Heart right ventricle (tissue), 16 donors: Measurements from ENCODE around the gene KCNN3. TPM values are rescaled to one million over a fixed set of nuclear protein-coding genes. Genes with fewer than 3 reads are reported as not detected.
A peak's percentile ranks its signal among the peaks of the same experiment; 100 is the strongest.

Source experiments
- ATAC-seq, 8 donors: fragments of 200-7000 bp; cut with Tn5 transposase; one replicate each; pipeline ENCODE4 v1.9.1; 2020; ENCODE audit warnings: mild to moderate bottlenecking in 8 of 8, moderate library complexity in 8 of 8, moderate number of reproducible peaks in 1 of 8
- DNase-seq, 2 donors: peaks; one replicate each; pipeline ENCODE4 v3.0.0-alpha.2; 2020
- H3K27ac ChIP-seq, 10 donors: fragments of 200-600 bp; sonication (generic) in 2 of 10; one replicate each; pipeline versions ENCODE4 v1.5.0 to v1.8.0; 2020 to 2022; ENCODE audit warnings: mild to moderate bottlenecking in 3 of 10
- H3K27me3 ChIP-seq, 7 donors: fragments of 200-600 bp; one replicate each; pipeline ENCODE4 v1.8.0; 2021 to 2022; ENCODE audit warnings: mild to moderate bottlenecking in 2 of 7
- H3K36me3 ChIP-seq, 9 donors: fragments of 200-600 bp; sonication (generic) in 1 of 9; one replicate each; pipeline versions ENCODE4 v1.5.0 to v1.8.0; 2020 to 2022; ENCODE audit warnings: mild to moderate bottlenecking in 2 of 9
- H3K4me1 ChIP-seq, 9 donors: fragments of 200-600 bp; sonication (generic) in 1 of 9; one replicate each; pipeline versions ENCODE4 v1.5.0 to v1.8.0; 2020 to 2022; ENCODE audit warnings: mild to moderate bottlenecking in 4 of 9
- H3K4me3 ChIP-seq, 10 donors: fragments of 200-600 bp; sonication (generic) in 2 of 10; one replicate each; pipeline versions ENCODE4 v1.5.0 to v1.8.0; 2020 to 2022; ENCODE audit warnings: mild to moderate bottlenecking in 7 of 10, moderate library complexity in 2 of 10
- H3K9me3 ChIP-seq, 11 donors: fragments of 200-600 bp in 10 of 11; sonication (generic) in 2 of 11; one replicate each; pipeline versions ENCODE4 v1.5.0 to v1.8.0; 2013 to 2022; ENCODE audit warnings: mild to moderate bottlenecking in 2 of 11, control low read depth in 1 of 11, moderate library complexity in 1 of 11
- WGBS, 2 donors: extraction: QIAGEN DNeasy Blood & Tissue Kit; methylation state at CpG; one replicate each; pipeline ENCODE4 v1.1.7; 2013; ENCODE audit warnings: inconsistent platforms in 1 of 2; 5-methylcytosine and 5-hydroxymethylcytosine counted together
- intact Hi-C, 10 donors: fragments of 100-400 bp; cut with DNase I; formaldehyde crosslinking; loops; one replicate each; pipeline versions ENCODE4 v1.11.1 to v1.14.2; 2022
- polyA plus RNA-seq, 2 donors: library from polyadenylated mRNA; stranded (reverse); fragments of 200-250 nt; gene quantifications; one replicate each; pipeline ENCODE4 v1.2.3, GENCODE V29; 2013
- total RNA-seq, 10 donors: library from RNA; stranded (reverse); fragmentation: NEBNext Ultra II Directional in 3 of 10; extraction: Animal tissue kit (Norgen Biotek cat#: 25700) in 3 of 10; gene quantifications; one replicate each; pipeline versions ENCODE4 v1.2.1 to v1.2.4, GENCODE V29; 2021 to 2023
- TF ChIP-seq, protein P1 (sequence below), 9 donors: fragments of 200-600 bp; sonication (generic) in 2 of 9; IDR thresholded peaks; one replicate each; pipeline versions ENCODE4 v1.5.0 to v1.8.0; 2021 to 2022; ENCODE audit warnings: antibody characterized with exemption in 9 of 9, mild to moderate bottlenecking in 5 of 9, moderate library complexity in 1 of 9
- donor health status: Arrhythmogenic right ventricular cardiomyopathy.
- donor health status: ischemic (EF 13 %, LVEDD 7.1; RV severe dilation, severe dysfunction).
- donor health status: healthy with polysubstance abuse.
- donor health status: DM: no; HTN: yes; CAD: no.
- donor health status: DM: no; HTN: no; CAD: no.
- donor health status: ischemic (EF 25% LVEDD 6.9; RV normal size, moderate dysfunction).
- donor health status: ischemic (EF 25% LVEDD 5.7; RV mildly dilated, moderate dysfunction).
- donor health status: healthy.
- donor health status: DM: yes; HTN: yes; CAD: no.
- donor health status: Ischemic cardiomyopathy.
- donor health status: ischemic (EF 35%, LVEDD 5.7; RV mildly dilated, moderate dysfunction).
- donor health status: nonischemic (EF 11% LVEDD 7.7; RV severe dilation, severe dysfunction).
- donor health status: DM: yes; HTN: yes; CAD: no.
- donor health status: PGD.
- donor health status: ischemic (EF 29% LVEDD 5.4; RV normal size, mild dysfunction).
- donor health status: nonischemic (EF 23%, LVEDD 6.1; RV moderate dilation, normal function).

KCNN3 gene
- total and polyA plus RNA-seq, 12 donors, result 0.17 to 5.9 (median 2.6) TPM

DNA sequence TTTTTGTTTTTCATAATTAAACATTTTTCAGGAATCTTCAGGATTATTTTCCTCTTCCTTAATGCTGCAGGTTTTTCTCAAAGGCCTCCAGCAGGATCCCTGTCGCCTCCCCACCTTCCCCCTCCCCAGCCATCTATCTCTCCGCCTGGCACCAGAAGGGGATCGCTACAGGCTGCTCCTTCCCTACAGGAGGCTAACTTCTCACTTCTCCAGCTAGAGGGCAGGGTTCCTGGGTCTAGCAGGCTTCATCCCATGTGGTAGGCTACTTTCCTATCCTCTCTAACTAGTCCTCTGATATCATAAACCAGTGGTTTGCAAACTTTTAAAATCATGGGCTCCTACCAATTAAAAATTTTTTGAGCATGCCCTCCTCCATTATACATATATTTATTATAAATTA is 104.1 kb downstream of the KCNN3 start:
- ATAC-seq, result peak in 2 of 8 donors; percentile 34 to 45
- no peak overlapping the region for H3K27ac ChIP-seq
- TF ChIP-seq, protein P1, sequence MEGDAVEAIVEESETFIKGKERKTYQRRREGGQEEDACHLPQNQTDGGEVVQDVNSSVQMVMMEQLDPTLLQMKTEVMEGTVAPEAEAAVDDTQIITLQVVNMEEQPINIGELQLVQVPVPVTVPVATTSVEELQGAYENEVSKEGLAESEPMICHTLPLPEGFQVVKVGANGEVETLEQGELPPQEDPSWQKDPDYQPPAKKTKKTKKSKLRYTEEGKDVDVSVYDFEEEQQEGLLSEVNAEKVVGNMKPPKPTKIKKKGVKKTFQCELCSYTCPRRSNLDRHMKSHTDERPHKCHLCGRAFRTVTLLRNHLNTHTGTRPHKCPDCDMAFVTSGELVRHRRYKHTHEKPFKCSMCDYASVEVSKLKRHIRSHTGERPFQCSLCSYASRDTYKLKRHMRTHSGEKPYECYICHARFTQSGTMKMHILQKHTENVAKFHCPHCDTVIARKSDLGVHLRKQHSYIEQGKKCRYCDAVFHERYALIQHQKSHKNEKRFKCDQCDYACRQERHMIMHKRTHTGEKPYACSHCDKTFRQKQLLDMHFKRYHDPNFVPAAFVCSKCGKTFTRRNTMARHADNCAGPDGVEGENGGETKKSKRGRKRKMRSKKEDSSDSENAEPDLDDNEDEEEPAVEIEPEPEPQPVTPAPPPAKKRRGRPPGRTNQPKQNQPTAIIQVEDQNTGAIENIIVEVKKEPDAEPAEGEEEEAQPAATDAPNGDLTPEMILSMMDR (IDR thresholded peaks at IDR 0.05), result peak in 7 of 9 donors; percentile 23 to 50 (median 37)

DNA sequence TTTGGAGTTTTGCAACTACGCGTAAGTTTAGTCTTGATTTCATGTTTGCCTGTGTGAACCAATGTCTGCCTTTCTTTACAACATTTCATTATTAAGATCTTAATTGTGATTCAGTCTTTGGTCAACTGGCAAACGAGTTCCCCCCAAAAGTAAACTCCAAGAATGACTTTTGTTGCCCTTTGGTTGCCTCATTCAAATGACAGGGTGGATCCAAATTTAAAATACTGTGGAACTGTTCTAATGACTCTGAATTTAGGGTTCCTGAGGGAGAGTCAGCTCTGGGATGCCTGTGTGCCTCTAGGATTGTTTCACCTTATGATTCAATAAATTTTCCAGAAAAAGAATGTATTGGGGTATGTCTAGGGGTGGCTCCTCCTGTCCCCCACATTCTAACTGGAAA is 105.3 kb downstream of the KCNN3 start:
- Histone ChIP-seq H3K4me3 (no peak overlapping the region), H3K27me3 (peaks cover 0 to 51% (median 3%) of the 10 kb centered on the region in 7 donors), H3K4me1 (peaks cover 4 to 37% (median 25%) of the 10 kb centered on the region in 9 donors), H3K36me3 (no peaks in the 10 kb centered on the region), H3K27ac (no peak overlapping the region), H3K9me3 (no peaks in the 10 kb centered on the region)
- no peak for ATAC-seq
- WGBS, 2 donors, result 85 to 93% methylated on average over 3 of the region's 3 CpGs
- TF ChIP-seq, protein P1 (IDR thresholded peaks at IDR 0.05), result no peak
- DNase-seq, result no peak
- intact Hi-C loops, result loop anchor here in 7 of 10 donors (5.0 to 10.0 kb wide), 6 partner anchors 97 to 200 kb away; partner anchors contain the start of genes CHRNB2 (in 3 of the 7) and KCNN3 (in 1 of the 7)

More for the DNA sequence above, 104.1 kb downstream of the KCNN3 start:
- Histone ChIP-seq H3K27me3 (peaks cover 0 to 39% (median 3%) of the 10 kb centered on the region in 7 donors), H3K36me3 (no peaks in the 10 kb centered on the region), H3K4me3 (no peak overlapping the region), H3K4me1 (peaks cover 4 to 26% (median 15%) of the 10 kb centered on the region in 9 donors), H3K9me3 (no peaks in the 10 kb centered on the region)
- no peak for DNase-seq
- intact Hi-C loops, result loop anchor here in 6 of 10 donors (5.0 to 10.0 kb wide), 4 partner anchors 101 to 201 kb away; partner anchors contain the start of gene CHRNB2 (in 3 of the 6)
- WGBS, 2 donors, result 64 to 78% methylated on average over 3 of the region's 3 CpGs

DNA sequence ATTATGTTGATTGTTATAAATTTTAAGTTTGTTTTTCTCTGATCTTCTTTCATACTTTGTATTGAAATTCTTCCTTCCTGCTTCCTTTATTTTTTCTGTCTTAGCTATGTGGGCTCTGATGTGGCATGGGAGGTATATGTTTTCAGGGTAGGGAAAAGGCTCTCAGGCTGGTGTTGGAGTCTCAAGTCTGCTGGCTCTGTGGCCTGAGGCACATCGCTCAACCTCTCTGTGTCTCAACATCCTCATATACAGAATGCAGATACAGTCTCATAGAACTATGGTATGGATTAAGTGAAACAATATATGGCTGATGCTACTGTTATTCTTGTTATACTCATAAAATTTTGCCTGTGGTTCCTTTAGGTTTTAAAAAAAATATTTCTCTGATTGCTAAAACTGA is 105.9 kb downstream of the KCNN3 start:
- no peak for DNase-seq
- intact Hi-C loops, result loop anchor here in 6 of 10 donors (5.0 to 10.0 kb wide), 4 partner anchors 97 to 199 kb away; partner anchors contain the start of genes CHRNB2 (in 3 of the 6) and KCNN3 (in 1 of the 6)
- no peak overlapping the region for H3K27ac ChIP-seq
- H3K4me3 ChIP-seq, result no peak overlapping the region
- TF ChIP-seq, protein P1 (IDR thresholded peaks at IDR 0.05), result no peak
- ATAC-seq, result no peak
- peaks cover 4 to 40% (median 28%) of the 10 kb centered on the region in 9 donors for H3K4me1 ChIP-seq
- H3K27me3 ChIP-seq, result peaks cover 0 to 57% (median 3%) of the 10 kb centered on the region in 7 donors
- H3K36me3 ChIP-seq, result no peaks in the 10 kb centered on the region
- no peaks in the 10 kb centered on the region for H3K9me3 ChIP-seq
- 95 to 100% methylated on average over 1 of the region's 1 CpG for WGBS, 2 donors

DNA sequence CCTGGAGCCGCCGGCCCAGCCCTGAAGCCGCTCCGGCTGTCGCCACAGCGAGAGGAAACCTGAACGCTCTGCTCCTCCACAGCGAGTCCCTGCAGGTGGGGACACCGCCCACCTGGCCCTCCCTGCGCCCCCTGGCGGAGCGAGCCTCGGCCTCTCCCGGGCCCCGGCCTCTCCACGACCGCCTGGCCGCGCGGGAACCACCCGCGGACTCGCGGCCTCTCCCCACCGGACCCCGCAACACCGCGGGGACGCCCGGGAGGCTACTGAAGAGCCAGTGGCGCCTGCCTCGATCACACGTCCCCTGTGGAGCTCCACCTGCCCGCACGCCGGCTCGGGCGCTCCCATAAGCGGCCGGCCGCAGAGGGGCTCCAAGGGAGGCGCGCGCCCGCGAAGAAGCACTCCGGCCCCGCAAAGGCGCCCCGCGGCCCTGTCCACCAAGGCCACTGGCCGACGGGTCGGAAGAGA is 109.6 kb downstream of the KCNN3 start:
- WGBS, 2 donors, result 8 to 9% methylated on average over 54 of the region's 54 CpGs
- TF ChIP-seq, protein P1 (IDR thresholded peaks at IDR 0.05), result peak; percentile 62 to 88 (median 79)
- Histone ChIP-seq H3K4me3 (peak overlapping the region; percentile 16 to 61 (median 48)), H3K9me3 (no peaks in the 10 kb centered on the region), H3K36me3 (no peaks in the 10 kb centered on the region), H3K27me3 (peaks cover 0 to 60% (median 3%) of the 10 kb centered on the region in 7 donors), H3K4me1 (peaks cover 0 to 35% (median 23%) of the 10 kb centered on the region in 9 donors), H3K27ac (peak overlapping the region in 4 of 10 donors; percentile 22 to 45 (median 42))
- intact Hi-C loops, result loop anchor here in 7 of 10 donors (1.0 to 10.0 kb wide), 5 partner anchors 91 to 196 kb away; partner anchors contain the start of genes CHRNB2 (in 3 of the 7) and KCNN3 (in 1 of the 7)
- ATAC-seq, result peak; percentile 75 to 91 (median 86)
- DNase-seq, result peak; percentile 46 to 77
